HepG2 (cell line): ENCODE results near the gene ANKRD37. TPM values are rescaled to one million over a fixed set of nuclear protein-coding genes. Genes with fewer than 3 reads are reported as not detected.

Source experiments
- BCL6 ChIP-seq: IDR thresholded peaks from 2 replicates; pipeline ENCODE4 v1.6.1; 2016; ENCODE audit warnings: missing genetic modification reagents, missing compliant biosample characterization
- DPF2 ChIP-seq: sonication (generic); formaldehyde crosslinking; IDR thresholded peaks from 2 replicates; pipeline ENCODE4 v1.4.0; 2020; ENCODE audit warnings: mild to moderate bottlenecking, low read depth, missing genetic modification reagents, borderline replicate concordance
- RFX3 ChIP-seq: IDR thresholded peaks from 2 replicates; pipeline ENCODE4 v1.6.1; 2016; ENCODE audit warnings: missing biosample characterization, missing genetic modification reagents
- TAF1 ChIP-seq: sonication (generic); formaldehyde crosslinking; IDR thresholded peaks from 2 replicates; pipeline ENCODE4 v1.4.0; 2020; ENCODE audit warnings: missing genetic modification reagents
- ZIK1 ChIP-seq: sonication (generic); formaldehyde crosslinking; IDR thresholded peaks from 2 replicates; pipeline ENCODE4 v1.5.0; 2020; ENCODE audit warnings: mild to moderate bottlenecking, low read depth, missing genetic modification reagents, borderline replicate concordance
- ZNF224 ChIP-seq: sonication (generic); formaldehyde crosslinking; IDR thresholded peaks from 2 replicates; pipeline ENCODE4 v1.5.0; 2020; ENCODE audit warnings: mild to moderate bottlenecking, missing genetic modification reagents
- ZNF335 ChIP-seq: sonication (generic); formaldehyde crosslinking; IDR thresholded peaks from 2 replicates; pipeline ENCODE4 v1.4.0; 2020; ENCODE audit warnings: missing genetic modification reagents
- ZSCAN29 ChIP-seq: sonication (generic); formaldehyde crosslinking; conservative IDR thresholded peaks from 2 replicates; pipeline ENCODE4 v1.4.0; 2020; ENCODE audit warnings: mild to moderate bottlenecking, missing genetic modification reagents
- polyA plus RNA-seq, 8 experiments: library from polyadenylated mRNA; depleted of rRNA in 3 of 8; stranded (reverse) in 7 of 8; unstranded in 1 of 8; fragments of >200 nt; fragmentation: Illumina TruSeq in 4 of 8; extraction: Trizol in 4 of 8; gene quantifications; 2 replicates each; pipeline versions ENCODE4 v1.2.1 to v1.2.3, GENCODE V29; 2011 to 2016; ENCODE audit warnings: low read depth in 4 of 8, missing spikeins in 1 of 8, mixed read lengths in 1 of 8; ENCODE audit not compliant: insufficient read depth in 1 of 8
- total RNA-seq, 5 experiments: library from RNA; depleted of rRNA; stranded (reverse); fragments of >200 nt; fragmentation: Illumina TruSeq; extraction: Trizol; gene quantifications; 2 replicates each; pipeline ENCODE4 v1.2.3, GENCODE V29; 2016; ENCODE audit warnings: low read depth in 1 of 5
- TF ChIP-seq, protein P1 (sequence below): sonication (generic); formaldehyde crosslinking; IDR thresholded peaks from one replicate; pipeline ENCODE4 v1.5.1; 2020; ENCODE audit warnings: mild to moderate bottlenecking, missing genetic modification reagents; ENCODE audit errors: not compliant biosample characterization
- TF ChIP-seq, protein P2 (sequence below): IDR thresholded peaks from 2 replicates; pipeline ENCODE4 v1.6.1; 2012; ENCODE audit warnings: low read length, improper control_type of control experiment
- TF ChIP-seq, protein P3 (sequence below): sonication (generic); formaldehyde crosslinking; IDR thresholded peaks from 2 replicates; pipeline ENCODE4 v1.4.0; 2020; ENCODE audit warnings: missing genetic modification reagents
- TF ChIP-seq, protein P4 (sequence below): sonication (generic); formaldehyde crosslinking; IDR thresholded peaks from 2 replicates; pipeline ENCODE4 v1.5.0; 2020; ENCODE audit warnings: missing genetic modification reagents

ANKRD37 gene
- total and polyA plus RNA-seq, 2 of the 13 experiments (the other 11 are each of a cell fraction or from before 2014, with no cell fraction given) = 2.2 to 51.4 TPM

DNA sequence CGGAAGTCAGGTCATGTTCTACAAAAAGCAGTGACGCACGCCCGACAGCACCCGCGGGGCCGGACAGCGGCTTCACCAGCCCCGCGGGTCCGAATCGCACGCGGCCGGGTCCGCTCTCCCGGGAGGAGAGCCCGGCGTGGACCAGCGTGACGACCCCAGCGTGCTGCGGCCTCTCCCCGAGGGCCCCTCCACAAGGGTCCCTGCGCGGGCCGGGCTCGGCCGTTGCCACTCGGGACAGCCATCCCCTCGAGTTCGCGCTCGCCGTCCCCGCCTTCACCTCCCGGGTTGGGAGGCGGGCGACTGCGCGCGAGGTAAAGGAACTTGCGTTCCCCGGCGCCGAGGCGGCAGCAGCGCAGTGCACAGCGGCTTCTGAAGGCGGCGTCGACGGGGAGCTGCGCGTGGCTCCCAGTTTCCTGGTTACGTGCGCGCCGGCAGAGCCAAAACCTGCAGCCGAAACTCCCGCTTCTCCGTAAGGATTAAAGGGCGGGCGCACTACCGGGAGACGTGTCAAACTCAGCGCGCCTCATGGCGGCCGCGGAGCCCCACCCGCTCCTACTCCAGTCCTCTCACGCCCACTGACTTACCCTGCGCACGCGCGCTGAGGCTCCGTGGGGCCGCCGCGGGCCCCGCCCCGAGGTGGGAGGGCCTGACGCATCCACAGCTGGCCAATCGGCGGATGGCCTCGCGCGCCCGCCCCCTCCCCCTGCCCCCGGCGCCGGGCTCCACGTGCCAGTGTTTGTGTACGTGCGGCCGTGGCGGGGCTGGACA lies 501 bp upstream of the ANKRD37 start (continued):
- TF ChIP-seq, protein P1, sequence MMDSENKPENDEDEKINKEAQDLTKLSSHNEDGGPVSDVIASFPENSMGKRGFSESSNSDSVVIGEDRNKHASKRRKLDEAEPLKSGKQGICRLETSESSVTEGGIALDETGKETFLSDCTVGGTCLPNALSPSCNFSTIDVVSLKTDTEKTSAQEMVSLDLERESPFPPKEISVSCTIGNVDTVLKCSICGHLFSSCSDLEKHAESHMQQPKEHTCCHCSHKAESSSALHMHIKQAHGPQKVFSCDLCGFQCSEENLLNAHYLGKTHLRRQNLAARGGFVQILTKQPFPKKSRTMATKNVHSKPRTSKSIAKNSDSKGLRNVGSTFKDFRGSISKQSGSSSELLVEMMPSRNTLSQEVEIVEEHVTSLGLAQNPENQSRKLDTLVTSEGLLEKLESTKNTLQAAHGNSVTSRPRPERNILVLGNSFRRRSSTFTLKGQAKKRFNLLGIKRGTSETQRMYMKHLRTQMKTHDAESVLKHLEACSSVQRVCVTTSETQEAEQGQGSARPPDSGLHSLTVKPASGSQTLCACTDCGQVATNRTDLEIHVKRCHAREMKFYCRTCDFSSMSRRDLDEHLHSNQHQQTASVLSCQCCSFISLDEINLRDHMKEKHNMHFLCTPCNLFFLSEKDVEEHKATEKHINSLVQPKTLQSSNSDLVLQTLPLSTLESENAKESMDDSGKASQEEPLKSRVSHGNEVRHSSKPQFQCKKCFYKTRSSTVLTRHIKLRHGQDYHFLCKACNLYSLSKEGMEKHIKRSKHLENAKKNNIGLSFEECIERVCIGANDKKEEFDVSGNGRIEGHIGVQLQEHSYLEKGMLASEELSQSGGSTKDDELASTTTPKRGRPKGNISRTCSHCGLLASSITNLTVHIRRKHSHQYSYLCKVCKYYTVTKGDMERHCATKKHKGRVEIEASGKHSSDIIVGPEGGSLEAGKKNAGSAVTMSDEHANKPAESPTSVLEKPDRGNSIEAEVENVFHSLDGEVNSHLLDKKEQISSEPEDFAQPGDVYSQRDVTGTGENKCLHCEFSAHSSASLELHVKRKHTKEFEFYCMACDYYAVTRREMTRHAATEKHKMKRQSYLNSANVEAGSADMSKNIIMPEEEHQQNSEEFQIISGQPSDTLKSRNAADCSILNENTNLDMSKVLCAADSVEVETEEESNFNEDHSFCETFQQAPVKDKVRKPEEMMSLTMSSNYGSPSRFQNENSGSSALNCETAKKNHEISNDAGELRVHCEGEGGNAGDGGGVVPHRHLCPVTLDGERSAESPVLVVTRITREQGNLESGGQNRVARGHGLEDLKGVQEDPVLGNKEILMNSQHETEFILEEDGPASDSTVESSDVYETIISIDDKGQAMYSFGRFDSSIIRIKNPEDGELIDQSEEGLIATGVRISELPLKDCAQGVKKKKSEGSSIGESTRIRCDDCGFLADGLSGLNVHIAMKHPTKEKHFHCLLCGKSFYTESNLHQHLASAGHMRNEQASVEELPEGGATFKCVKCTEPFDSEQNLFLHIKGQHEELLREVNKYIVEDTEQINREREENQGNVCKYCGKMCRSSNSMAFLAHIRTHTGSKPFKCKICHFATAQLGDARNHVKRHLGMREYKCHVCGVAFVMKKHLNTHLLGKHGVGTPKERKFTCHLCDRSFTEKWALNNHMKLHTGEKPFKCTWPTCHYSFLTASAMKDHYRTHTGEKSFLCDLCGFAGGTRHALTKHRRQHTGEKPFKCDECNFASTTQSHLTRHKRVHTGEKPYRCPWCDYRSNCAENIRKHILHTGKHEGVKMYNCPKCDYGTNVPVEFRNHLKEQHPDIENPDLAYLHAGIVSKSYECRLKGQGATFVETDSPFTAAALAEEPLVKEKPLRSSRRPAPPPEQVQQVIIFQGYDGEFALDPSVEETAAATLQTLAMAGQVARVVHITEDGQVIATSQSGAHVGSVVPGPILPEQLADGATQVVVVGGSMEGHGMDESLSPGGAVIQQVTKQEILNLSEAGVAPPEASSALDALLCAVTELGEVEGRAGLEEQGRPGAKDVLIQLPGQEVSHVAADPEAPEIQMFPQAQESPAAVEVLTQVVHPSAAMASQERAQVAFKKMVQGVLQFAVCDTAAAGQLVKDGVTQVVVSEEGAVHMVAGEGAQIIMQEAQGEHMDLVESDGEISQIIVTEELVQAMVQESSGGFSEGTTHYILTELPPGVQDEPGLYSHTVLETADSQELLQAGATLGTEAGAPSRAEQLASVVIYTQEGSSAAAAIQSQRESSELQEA (CRISPR knock-in tag) = peak; percentile 86
- TF ChIP-seq, protein P2, sequence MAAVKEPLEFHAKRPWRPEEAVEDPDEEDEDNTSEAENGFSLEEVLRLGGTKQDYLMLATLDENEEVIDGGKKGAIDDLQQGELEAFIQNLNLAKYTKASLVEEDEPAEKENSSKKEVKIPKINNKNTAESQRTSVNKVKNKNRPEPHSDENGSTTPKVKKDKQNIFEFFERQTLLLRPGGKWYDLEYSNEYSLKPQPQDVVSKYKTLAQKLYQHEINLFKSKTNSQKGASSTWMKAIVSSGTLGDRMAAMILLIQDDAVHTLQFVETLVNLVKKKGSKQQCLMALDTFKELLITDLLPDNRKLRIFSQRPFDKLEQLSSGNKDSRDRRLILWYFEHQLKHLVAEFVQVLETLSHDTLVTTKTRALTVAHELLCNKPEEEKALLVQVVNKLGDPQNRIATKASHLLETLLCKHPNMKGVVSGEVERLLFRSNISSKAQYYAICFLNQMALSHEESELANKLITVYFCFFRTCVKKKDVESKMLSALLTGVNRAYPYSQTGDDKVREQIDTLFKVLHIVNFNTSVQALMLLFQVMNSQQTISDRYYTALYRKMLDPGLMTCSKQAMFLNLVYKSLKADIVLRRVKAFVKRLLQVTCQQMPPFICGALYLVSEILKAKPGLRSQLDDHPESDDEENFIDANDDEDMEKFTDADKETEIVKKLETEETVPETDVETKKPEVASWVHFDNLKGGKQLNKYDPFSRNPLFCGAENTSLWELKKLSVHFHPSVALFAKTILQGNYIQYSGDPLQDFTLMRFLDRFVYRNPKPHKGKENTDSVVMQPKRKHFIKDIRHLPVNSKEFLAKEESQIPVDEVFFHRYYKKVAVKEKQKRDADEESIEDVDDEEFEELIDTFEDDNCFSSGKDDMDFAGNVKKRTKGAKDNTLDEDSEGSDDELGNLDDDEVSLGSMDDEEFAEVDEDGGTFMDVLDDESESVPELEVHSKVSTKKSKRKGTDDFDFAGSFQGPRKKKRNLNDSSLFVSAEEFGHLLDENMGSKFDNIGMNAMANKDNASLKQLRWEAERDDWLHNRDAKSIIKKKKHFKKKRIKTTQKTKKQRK = no peak
- peak; percentile 96 for TF ChIP-seq ZIK1
- TF ChIP-seq BCL6 (CRISPR knock-in tag) = peak; percentile 32; the same call in 1 of the 2 replicates
- no peak for TF ChIP-seq DPF2 (CRISPR knock-in tag)
- peak; percentile 49; the same call in 1 of the 2 replicates for TF ChIP-seq ZNF335
- TF ChIP-seq, protein P3, sequence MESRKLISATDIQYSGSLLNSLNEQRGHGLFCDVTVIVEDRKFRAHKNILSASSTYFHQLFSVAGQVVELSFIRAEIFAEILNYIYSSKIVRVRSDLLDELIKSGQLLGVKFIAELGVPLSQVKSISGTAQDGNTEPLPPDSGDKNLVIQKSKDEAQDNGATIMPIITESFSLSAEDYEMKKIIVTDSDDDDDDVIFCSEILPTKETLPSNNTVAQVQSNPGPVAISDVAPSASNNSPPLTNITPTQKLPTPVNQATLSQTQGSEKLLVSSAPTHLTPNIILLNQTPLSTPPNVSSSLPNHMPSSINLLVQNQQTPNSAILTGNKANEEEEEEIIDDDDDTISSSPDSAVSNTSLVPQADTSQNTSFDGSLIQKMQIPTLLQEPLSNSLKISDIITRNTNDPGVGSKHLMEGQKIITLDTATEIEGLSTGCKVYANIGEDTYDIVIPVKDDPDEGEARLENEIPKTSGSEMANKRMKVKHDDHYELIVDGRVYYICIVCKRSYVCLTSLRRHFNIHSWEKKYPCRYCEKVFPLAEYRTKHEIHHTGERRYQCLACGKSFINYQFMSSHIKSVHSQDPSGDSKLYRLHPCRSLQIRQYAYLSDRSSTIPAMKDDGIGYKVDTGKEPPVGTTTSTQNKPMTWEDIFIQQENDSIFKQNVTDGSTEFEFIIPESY = no peak
- TF ChIP-seq RFX3 (CRISPR knock-in tag) = peak; percentile 44; the same call in 1 of the 2 replicates
- TF ChIP-seq ZNF224 (CRISPR knock-in tag) = peak; percentile 78
- 0 out of 2 replicates have a peak, but pooled peaks have one; percentile 20 for TF ChIP-seq TAF1 (CRISPR knock-in tag)
- peak; percentile 73; the same call in 1 of the 2 replicates for TF ChIP-seq ZSCAN29 (CRISPR knock-in tag)
- TF ChIP-seq, protein P4, sequence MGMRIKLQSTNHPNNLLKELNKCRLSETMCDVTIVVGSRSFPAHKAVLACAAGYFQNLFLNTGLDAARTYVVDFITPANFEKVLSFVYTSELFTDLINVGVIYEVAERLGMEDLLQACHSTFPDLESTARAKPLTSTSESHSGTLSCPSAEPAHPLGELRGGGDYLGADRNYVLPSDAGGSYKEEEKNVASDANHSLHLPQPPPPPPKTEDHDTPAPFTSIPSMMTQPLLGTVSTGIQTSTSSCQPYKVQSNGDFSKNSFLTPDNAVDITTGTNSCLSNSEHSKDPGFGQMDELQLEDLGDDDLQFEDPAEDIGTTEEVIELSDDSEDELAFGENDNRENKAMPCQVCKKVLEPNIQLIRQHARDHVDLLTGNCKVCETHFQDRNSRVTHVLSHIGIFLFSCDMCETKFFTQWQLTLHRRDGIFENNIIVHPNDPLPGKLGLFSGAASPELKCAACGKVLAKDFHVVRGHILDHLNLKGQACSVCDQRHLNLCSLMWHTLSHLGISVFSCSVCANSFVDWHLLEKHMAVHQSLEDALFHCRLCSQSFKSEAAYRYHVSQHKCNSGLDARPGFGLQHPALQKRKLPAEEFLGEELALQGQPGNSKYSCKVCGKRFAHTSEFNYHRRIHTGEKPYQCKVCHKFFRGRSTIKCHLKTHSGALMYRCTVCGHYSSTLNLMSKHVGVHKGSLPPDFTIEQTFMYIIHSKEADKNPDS = peak; percentile 96
